ENCODE results near the gene HIF1A. TPM values are rescaled to one million over a fixed set of nuclear protein-coding genes. Genes with fewer than 3 reads are reported as not detected.
A peak's percentile ranks its signal among the peaks of the same experiment; 100 is the strongest.

Gene HIF1A
- total and polyA plus RNA-seq, 10 of the 15 experiments (the other 5 are each of a cell fraction or from before 2014, with no cell fraction given): 18.3 to 97.0 (median 75.3) TPM

GRCh38 chr14:61696753-61697318 lies 1.5 kb downstream of the HIF1A start:
- BruUV-seq (replicated peaks): TSS peak; percentile 49
- Histone ChIP-seq H3K9ac (ENCODE audit: control insufficient read depth, insufficient read depth, low read length) (peak overlapping the region; percentile 97), H4K20me1 (ENCODE audit: control insufficient read depth, insufficient read depth) (no peaks in the 10 kb centered on the region; the same call in 1 of the 2 replicates), H3K27ac (ENCODE audit: control insufficient read depth, insufficient read depth) (peak overlapping the region; percentile 96), H3K9me3 (replicated peaks; ENCODE audit: control insufficient read depth, insufficient read depth, low read length) (no peaks in the 10 kb centered on the region), H3K36me3 (ENCODE audit: control insufficient read depth in 2 of 2, insufficient read depth in 2 of 2, low read length in 1 of 2) (no peaks in the 10 kb centered on the region), H3K27me3 (replicated peaks in 1 of 2; ENCODE audit: control insufficient read depth in 2 of 2, insufficient read depth in 2 of 2, low read length in 1 of 2) (no peaks in the 10 kb centered on the region), H3K4me1 (ENCODE audit: control insufficient read depth, insufficient read depth, low read length) (peaks cover 3% of the 10 kb centered on the region; the same call in 1 of the 2 replicates), H3K4me3 (peak overlapping the region; percentile 97), H2AFZ (ENCODE audit: control insufficient read depth, low read depth, low read length) (no peak overlapping the region), H3K79me2 (ENCODE audit: control insufficient read depth, insufficient read depth, low read length) (peaks cover 65% of the 10 kb centered on the region), H3K4me2 (ENCODE audit: control insufficient read depth, insufficient read depth) (peak overlapping the region; percentile 54)
- TF ChIP-seq HDAC6 (IDR thresholded peaks at IDR 0.05; ENCODE audit: unreplicated experiment): no peak
- 0 out of 2 replicates have a peak, but pooled peaks have one; percentile 27 for TF ChIP-seq NKRF (conservative IDR thresholded peaks at IDR 0.05)
- no peak for TF ChIP-seq KLF5 (IDR thresholded peaks at IDR 0.05; ENCODE audit: partially characterized antibody)
- no peak for TF ChIP-seq SREBF2 (IDR thresholded peaks at IDR 0.05; ENCODE audit: low read length)
- no peak for TF ChIP-seq TCF12 (IDR thresholded peaks at IDR 0.05; ENCODE audit: low read depth, low read length)
- TF ChIP-seq TCF7 (IDR thresholded peaks at IDR 0.05; ENCODE audit: borderline replicate concordance): no peak
- SMC1A ChIA-PET (ENCODE audit: uncharacterized antibody, unreplicated experiment): interaction anchor here (0.6 to 5.7 kb wide), 11 partner anchors 9 to 226 kb away, joined by 3 to 57 read pairs (median 8); no protein-coding TSS in a partner anchor
- in situ Hi-C loops (cut with MboI): no loop called here
- CTCF ChIA-PET: interaction anchor here (0.7 to 1.8 kb wide), 5 partner anchors 10 to 231 kb away, joined by 3 to 6 read pairs (median 3); partner anchors contain the start of gene SNAPC1
- RAD21 ChIA-PET (ENCODE audit: unreplicated experiment): interaction anchor here (1.5 to 5.4 kb wide), 6 partner anchors 13 to 194 kb away, joined by 3 to 52 read pairs (median 16); partner anchors contain the start of gene SNAPC1
- POLR2A ChIA-PET: interaction anchor here (1.0 to 4.6 kb wide), 5 partner anchors 10 to 65 kb away, joined by 3 to 21 read pairs (median 6); partner anchors contain the start of gene SNAPC1
- intact Hi-C loops (cut with micrococcal nuclease; ENCODE audit: unreplicated experiment): loop anchor here (5.0 to 10.0 kb wide), 2 partner anchors 310 to 942 kb away; no protein-coding TSS in a partner anchor
- DNase-seq (ENCODE audit: low read depth, low spot score) (no peak), FAIRE-seq (no peak), ATAC-seq (no peak)
- 4% methylated on average over 5 of the region's 5 CpGs for WGBS (ENCODE audit: insufficient coverage, insufficient replicate concordance, low lambda C conversion rate, missing lambda C conversion rate)

Data from GM12878 (cell line).